ENCODE data around the gene MFSD6. TPM values are rescaled to one million over a fixed set of nuclear protein-coding genes. Genes with fewer than 3 reads are reported as not detected.

MFSD6 gene
- polyA plus RNA-seq, 1 of the 3 experiments (the other 2 are of a cell fraction) = 15.1 TPM

DNA sequence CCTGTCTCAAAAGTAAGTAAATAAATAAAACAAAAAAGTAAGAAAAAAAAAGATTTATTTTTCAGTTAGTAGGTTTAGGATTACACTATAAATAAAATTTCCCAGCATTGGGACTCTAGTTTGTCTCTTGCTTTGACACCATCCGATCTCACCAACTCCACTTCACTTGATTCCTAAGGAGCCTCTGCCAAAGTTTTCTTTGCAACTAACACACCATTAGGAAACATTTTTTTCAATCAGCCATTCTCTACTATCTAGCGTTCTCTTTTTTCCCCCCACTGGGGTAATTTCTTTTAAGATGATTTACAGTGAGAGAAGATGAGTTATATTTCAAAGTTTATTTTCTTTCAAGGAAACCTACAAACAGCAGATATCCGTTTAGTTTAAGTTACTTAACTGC is 136.9 kb downstream of the MFSD6 start:
- no peak overlapping the region for H3K4me3 ChIP-seq (ENCODE audit: low read depth in 2 of 2, low read length in 1 of 2)
- H3K27ac ChIP-seq (ENCODE audit: low read depth in 2 of 2, low read length in 1 of 2) = peak overlapping the region in 1 of 2 experiments; percentile 66; a peak in 2 of 4 replicates

GRCh38 chr2:190545555-190546385 is 137.6 kb downstream of the MFSD6 start:
- H2AFZ ChIP-seq (ENCODE audit: low read depth) = peak overlapping the region; percentile 75; the same call in 1 of the 2 replicates

More for the DNA sequence above, 136.9 kb downstream of the MFSD6 start:
- Histone ChIP-seq H2AFZ (ENCODE audit: low read depth) (no peak overlapping the region), H3K79me2 (ENCODE audit: insufficient read depth) (no peaks in the 10 kb centered on the region), H4K20me1 (ENCODE audit: insufficient read depth) (no peaks in the 10 kb centered on the region), H3K9ac (peak overlapping the region; percentile 27; the same call in 1 of the 2 replicates), H3K4me2 (peak overlapping the region; percentile 7; the same call in 1 of the 2 replicates), H3K27me3 (ENCODE audit: insufficient read depth) (no peaks in the 10 kb centered on the region), H3F3A (replicated peaks; ENCODE audit: insufficient read depth) (peaks cover 11% of the 10 kb centered on the region), H3K9me3 (peaks cover 7% of the 10 kb centered on the region; the same call in 1 of the 2 replicates), H3K4me1 (ENCODE audit: control insufficient read depth in 1 of 2, insufficient read depth in 2 of 2, low read depth in 1 of 2, low read length in 1 of 2) (no peaks in the 10 kb centered on the region), H3K36me3 (replicated peaks in 1 of 2; ENCODE audit: control insufficient read depth in 1 of 2, insufficient read depth in 2 of 2, low read length in 1 of 2) (no peaks in the 10 kb centered on the region), H3K9me2 (no peaks in the 10 kb centered on the region)
- 81% methylated on average over 3 of the region's 3 CpGs for WGBS (ENCODE audit: low lambda C conversion rate)
- no peak for TF ChIP-seq ELF1 (IDR thresholded peaks at IDR 0.05)
- no peak for TF ChIP-seq EP300 (IDR thresholded peaks at IDR 0.05; ENCODE audit: borderline replicate concordance in 1 of 2, low read depth in 1 of 2, low read length in 1 of 2)
- TF ChIP-seq NFIC (IDR thresholded peaks at IDR 0.05; ENCODE audit: borderline replicate concordance) = no peak
- no peak for TF ChIP-seq POLR2AphosphoS5 (IDR thresholded peaks at IDR 0.05; ENCODE audit: low read depth, low read length)
- TF ChIP-seq, protein P1, sequence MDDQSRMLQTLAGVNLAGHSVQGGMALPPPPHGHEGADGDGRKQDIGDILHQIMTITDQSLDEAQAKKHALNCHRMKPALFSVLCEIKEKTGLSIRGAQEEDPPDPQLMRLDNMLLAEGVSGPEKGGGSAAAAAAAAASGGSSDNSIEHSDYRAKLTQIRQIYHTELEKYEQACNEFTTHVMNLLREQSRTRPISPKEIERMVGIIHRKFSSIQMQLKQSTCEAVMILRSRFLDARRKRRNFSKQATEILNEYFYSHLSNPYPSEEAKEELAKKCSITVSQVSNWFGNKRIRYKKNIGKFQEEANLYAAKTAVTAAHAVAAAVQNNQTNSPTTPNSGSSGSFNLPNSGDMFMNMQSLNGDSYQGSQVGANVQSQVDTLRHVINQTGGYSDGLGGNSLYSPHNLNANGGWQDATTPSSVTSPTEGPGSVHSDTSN (IDR thresholded peaks at IDR 0.05) = no peak
- no peak for TF ChIP-seq TEAD4 (IDR thresholded peaks at IDR 0.05; ENCODE audit: borderline replicate concordance, insufficient read depth)
- TF ChIP-seq MEF2A (IDR thresholded peaks at IDR 0.05; ENCODE audit: borderline replicate concordance, low read depth) = no peak
- TF ChIP-seq SMC3 (IDR thresholded peaks at IDR 0.05; ENCODE audit: low read depth, low read length) = no peak
- TF ChIP-seq FOSL2 (IDR thresholded peaks at IDR 0.05; ENCODE audit: borderline replicate concordance, low read depth) = no peak
- no peak for TF ChIP-seq NRF1 (IDR thresholded peaks at IDR 0.05; ENCODE audit: low read depth, low read length)
- TF ChIP-seq, protein P2, sequence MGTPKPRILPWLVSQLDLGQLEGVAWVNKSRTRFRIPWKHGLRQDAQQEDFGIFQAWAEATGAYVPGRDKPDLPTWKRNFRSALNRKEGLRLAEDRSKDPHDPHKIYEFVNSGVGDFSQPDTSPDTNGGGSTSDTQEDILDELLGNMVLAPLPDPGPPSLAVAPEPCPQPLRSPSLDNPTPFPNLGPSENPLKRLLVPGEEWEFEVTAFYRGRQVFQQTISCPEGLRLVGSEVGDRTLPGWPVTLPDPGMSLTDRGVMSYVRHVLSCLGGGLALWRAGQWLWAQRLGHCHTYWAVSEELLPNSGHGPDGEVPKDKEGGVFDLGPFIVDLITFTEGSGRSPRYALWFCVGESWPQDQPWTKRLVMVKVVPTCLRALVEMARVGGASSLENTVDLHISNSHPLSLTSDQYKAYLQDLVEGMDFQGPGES (IDR thresholded peaks at IDR 0.05; ENCODE audit: low read depth, low read length) = no peak
- no peak for TF ChIP-seq GABPA (IDR thresholded peaks at IDR 0.05; ENCODE audit: low read depth)
- DNase-seq = no peak
- POLR2A ChIA-PET = no interaction called here
- CTCF ChIA-PET = no interaction called here

More at GRCh38 chr2:190545555-190546385, 137.6 kb downstream of the MFSD6 start:
- H3K36me3 ChIP-seq (replicated peaks in 1 of 2; ENCODE audit: control insufficient read depth in 1 of 2, insufficient read depth in 2 of 2, low read length in 1 of 2) = no peaks in the 10 kb centered on the region
- ChIA-PET POLR2A (no interaction called here), CTCF (no interaction called here)
- H3F3A ChIP-seq (replicated peaks; ENCODE audit: insufficient read depth) = peaks cover 11% of the 10 kb centered on the region
- H3K27ac ChIP-seq (ENCODE audit: low read depth in 2 of 2, low read length in 1 of 2) = peak overlapping the region in 1 of 2 experiments; percentile 66; a peak in 2 of 4 replicates
- no peaks in the 10 kb centered on the region for H3K27me3 ChIP-seq (ENCODE audit: insufficient read depth)
- no peak for TF ChIP-seq NFIC (IDR thresholded peaks at IDR 0.05; ENCODE audit: borderline replicate concordance)
- no peak for TF ChIP-seq TAF1 (IDR thresholded peaks at IDR 0.05; ENCODE audit: borderline replicate concordance, low read depth, low read length)
- TF ChIP-seq, protein P3, sequence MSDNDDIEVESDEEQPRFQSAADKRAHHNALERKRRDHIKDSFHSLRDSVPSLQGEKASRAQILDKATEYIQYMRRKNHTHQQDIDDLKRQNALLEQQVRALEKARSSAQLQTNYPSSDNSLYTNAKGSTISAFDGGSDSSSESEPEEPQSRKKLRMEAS (IDR thresholded peaks at IDR 0.05; ENCODE audit: low read depth) = no peak
- TF ChIP-seq MXI1 (IDR thresholded peaks at IDR 0.05; ENCODE audit: low read depth, low read length) = no peak
- TF ChIP-seq, protein P1 (IDR thresholded peaks at IDR 0.05) = no peak
- TF ChIP-seq, protein P4, sequence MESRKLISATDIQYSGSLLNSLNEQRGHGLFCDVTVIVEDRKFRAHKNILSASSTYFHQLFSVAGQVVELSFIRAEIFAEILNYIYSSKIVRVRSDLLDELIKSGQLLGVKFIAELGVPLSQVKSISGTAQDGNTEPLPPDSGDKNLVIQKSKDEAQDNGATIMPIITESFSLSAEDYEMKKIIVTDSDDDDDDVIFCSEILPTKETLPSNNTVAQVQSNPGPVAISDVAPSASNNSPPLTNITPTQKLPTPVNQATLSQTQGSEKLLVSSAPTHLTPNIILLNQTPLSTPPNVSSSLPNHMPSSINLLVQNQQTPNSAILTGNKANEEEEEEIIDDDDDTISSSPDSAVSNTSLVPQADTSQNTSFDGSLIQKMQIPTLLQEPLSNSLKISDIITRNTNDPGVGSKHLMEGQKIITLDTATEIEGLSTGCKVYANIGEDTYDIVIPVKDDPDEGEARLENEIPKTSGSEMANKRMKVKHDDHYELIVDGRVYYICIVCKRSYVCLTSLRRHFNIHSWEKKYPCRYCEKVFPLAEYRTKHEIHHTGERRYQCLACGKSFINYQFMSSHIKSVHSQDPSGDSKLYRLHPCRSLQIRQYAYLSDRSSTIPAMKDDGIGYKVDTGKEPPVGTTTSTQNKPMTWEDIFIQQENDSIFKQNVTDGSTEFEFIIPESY (IDR thresholded peaks at IDR 0.05; ENCODE audit: borderline replicate concordance, low read depth) = no peak
- TF ChIP-seq, protein P2 (IDR thresholded peaks at IDR 0.05; ENCODE audit: low read depth, low read length) = no peak
- no peaks in the 10 kb centered on the region for H3K79me2 ChIP-seq (ENCODE audit: insufficient read depth)
- H3K9me3 ChIP-seq = 0 out of 2 replicates have a peak, but pooled peaks cover under 1% of the 10 kb centered on the region
- WGBS (ENCODE audit: low lambda C conversion rate) = 74% methylated on average over 5 of the region's 5 CpGs
- H3K9me2 ChIP-seq = no peaks in the 10 kb centered on the region
- DNase-seq = no peak
- H3K9ac ChIP-seq = peak overlapping the region; percentile 27; the same call in 1 of the 2 replicates
- no peak overlapping the region for H3K4me3 ChIP-seq (ENCODE audit: low read depth in 2 of 2, low read length in 1 of 2)
- no peaks in the 10 kb centered on the region for H3K4me1 ChIP-seq (ENCODE audit: control insufficient read depth in 1 of 2, insufficient read depth in 2 of 2, low read depth in 1 of 2, low read length in 1 of 2)
- no peaks in the 10 kb centered on the region for H4K20me1 ChIP-seq (ENCODE audit: insufficient read depth)
- H3K4me2 ChIP-seq = peak overlapping the region; percentile 7; the same call in 1 of the 2 replicates
